GM12864 (cell line): ENCODE results near the gene SLC41A2.

Experiments used
- DNase-seq: peaks from one replicate; pipeline ENCODE4 v3.0.0-alpha.2; 2011; ENCODE audit warnings: low read depth
- H3K4me3 ChIP-seq: 2 replicates; pipeline ENCODE4 v1.5.1; 2011; ENCODE audit warnings: mild to moderate bottlenecking, low read depth, low read length, control low read depth
- TF ChIP-seq, protein P1 (sequence below): IDR thresholded peaks from 2 replicates; pipeline ENCODE4 v1.5.1; 2011; ENCODE audit warnings: low read depth, mild to moderate bottlenecking, moderate library complexity, low read length, control low read depth, inconsistent platforms; ENCODE audit errors: missing control alignments

Gene SLC41A2

DNA sequence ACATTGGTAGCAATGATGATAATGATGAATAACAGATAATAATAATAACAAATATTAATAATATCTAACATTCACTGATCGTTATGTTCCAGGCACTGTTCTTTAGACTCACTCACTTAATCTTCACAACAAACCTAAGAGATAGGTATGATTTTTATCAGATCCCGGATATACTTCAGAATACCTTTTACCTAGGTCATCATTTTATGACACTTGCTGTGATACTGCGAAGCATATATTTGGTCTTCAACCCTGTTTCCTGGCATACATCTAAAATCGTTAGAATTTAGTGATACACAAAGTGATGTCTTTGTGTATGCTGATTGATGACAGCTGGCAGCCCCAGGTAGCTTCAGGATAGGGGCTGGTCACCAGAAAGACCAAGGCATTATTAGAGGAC lies 46.1 kb downstream of the SLC41A2 start:
- no peak overlapping the region for H3K4me3 ChIP-seq
- TF ChIP-seq, protein P1, sequence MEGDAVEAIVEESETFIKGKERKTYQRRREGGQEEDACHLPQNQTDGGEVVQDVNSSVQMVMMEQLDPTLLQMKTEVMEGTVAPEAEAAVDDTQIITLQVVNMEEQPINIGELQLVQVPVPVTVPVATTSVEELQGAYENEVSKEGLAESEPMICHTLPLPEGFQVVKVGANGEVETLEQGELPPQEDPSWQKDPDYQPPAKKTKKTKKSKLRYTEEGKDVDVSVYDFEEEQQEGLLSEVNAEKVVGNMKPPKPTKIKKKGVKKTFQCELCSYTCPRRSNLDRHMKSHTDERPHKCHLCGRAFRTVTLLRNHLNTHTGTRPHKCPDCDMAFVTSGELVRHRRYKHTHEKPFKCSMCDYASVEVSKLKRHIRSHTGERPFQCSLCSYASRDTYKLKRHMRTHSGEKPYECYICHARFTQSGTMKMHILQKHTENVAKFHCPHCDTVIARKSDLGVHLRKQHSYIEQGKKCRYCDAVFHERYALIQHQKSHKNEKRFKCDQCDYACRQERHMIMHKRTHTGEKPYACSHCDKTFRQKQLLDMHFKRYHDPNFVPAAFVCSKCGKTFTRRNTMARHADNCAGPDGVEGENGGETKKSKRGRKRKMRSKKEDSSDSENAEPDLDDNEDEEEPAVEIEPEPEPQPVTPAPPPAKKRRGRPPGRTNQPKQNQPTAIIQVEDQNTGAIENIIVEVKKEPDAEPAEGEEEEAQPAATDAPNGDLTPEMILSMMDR = no peak
- no peak for DNase-seq

GRCh38 chr12:104910196-104910840 lies 47.8 kb downstream of the SLC41A2 start:
- TF ChIP-seq, protein P1 = no peak
- DNase-seq = no peak
- H3K4me3 ChIP-seq = no peak overlapping the region

DNA sequence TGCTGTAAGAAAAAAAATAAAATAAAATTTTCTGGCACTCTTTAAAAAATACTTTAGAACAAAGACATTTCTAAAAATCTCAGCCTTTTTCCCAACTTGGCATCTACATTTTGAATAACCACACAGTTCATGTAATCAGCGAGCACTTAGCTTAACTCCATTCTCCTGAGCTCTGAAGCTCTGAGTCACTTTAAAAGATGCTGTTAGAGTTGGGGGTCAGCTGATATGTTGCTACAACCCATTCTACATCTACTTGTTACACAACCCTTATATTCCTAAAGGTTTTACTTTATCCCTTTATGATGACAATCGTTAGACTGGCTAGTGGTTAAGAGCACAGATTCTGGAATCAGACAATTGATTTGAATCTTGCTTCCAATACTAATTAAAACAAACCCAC lies 48.3 kb downstream of the SLC41A2 start:
- no peak overlapping the region for H3K4me3 ChIP-seq
- TF ChIP-seq, protein P1 = no peak
- no peak for DNase-seq
